Activated T-helper 1 cell treated with Interleukin-2 at 50 U/mL for 16 hours (primary cell): ENCODE results near the gene SYK.
"Not testable (repeated sequence)": the region's sequence is repeated elsewhere in the genome, so short reads cannot be mapped to it uniquely, and the experiment has no call there.

Source experiments
- DNase-seq: peaks from one replicate; pipeline ENCODE4 v3.0.0-alpha.2; 2020; ENCODE audit warnings: low read depth

SYK gene

DNA sequence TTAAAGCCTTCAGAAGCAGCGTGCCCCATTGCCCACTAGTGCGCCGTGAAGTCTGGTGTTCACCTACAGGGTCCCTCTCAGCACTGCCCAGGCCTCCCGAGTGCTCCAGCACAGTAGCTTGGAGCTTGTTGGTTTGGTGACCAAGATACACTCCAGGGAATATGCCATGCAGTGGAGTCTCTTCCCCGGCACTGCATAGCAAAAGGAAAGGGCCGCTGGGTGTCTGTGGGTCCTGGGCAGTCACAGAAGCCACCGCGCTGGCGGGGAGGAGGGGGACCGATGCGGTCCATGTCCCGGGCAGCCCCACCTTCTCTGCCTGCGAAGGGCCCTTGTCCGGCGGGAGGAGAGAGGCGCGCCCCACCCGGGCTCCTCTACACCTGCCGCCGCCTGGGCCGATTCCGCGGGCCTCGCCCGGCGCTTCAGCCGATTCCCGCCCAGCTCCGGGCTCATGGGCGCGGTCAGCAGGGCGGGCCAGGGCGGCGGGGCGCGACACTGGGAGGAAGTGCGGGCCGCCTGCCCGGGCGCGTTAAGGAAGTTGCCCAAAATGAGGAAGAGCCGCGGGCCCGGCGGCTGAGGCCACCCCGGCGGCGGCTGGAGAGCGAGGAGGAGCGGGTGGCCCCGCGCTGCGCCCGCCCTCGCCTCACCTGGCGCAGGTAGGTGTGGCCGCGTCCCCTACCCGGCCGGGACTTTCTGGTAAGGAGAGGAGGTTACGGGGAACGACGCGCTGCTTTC is at the start of gene SYK:
TSS of gene SYK (plus strand) at position 579 of the 732 bp plus-strand sequence. CDS start 42,080 bp downstream, outside the sequence.
- DNase-seq = no peak

DNA sequence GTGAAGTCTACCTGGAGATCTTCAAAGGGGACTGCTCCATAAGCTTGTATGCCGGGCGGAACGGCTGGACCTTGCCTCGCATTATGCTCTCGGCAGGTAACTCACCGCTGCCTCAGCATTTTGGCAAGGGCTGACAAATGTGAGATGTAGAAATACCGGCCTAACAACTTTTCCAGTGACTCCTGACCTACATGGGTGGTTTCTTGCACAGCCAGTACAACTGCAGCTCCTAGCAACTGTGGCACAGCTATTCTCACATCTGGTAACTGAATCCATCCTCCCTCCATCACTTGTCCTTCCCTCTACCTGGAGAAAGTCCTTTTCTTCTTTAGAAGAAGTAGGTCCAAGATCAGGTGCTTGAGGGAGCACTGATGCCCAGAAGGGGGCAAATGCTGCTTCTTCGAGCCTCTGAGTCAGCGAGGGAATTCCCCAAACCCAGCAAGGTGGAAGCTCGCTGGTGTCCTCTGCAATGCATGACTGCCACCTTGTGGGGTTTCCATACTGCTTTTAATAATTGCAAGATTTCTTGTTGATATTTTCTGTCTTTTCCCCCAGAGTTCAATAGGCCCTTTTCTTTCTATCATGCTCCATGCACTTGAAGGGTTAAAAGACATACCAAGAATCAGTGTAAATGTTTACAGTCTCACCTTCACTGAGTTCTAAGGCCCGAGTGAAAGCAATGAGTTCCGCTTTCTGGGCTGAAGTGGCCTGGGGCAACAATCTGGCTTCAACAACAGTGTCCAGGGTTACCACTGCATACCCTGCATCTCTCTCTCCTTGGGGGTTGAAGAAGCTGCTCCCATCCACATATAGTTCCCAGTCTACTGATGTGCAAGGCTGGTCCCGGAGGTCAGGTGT is 45.9 kb upstream of the SYK start:
- DNase-seq = peak; percentile 12

DNA sequence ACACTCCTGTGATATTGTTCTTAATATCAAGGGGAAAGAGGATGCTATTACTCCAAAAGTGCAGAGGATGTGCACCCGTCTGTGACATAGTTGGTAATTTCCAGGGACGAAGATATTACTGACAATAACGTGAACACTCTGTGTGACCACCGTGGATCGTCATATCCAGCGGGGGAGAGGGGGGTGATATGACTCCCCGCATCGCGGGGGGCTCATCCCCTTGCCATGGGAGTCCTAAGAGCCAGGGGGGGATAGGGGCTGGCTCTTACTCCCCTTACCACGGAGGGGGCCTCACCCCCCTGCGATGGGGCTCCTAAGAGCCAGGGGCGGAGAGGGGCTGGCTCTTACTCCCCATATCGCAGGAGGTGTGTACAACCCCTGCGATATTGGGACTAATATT is 41.0 kb upstream of the SYK start:
- not testable (repeated sequence) for DNase-seq

DNA sequence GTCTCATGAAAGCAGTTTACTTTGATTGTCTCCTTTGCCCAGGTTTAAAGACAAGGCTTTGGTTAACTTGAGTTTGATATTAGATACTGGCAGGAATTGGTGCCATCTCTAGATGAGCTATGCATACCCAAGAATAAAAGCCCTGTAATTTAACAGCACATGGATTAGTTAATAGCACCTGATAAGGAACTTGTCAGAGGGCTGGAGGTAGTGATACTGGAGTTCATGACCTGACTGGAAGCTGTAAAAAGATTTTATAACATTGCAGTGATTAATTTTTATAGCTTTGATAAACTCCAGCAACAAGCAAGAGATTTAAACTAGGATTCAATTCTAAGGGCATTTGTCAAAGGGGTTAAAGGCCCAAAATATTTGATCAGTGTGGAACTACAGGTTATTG is 34.9 kb upstream of the SYK start:
- no peak for DNase-seq

DNA sequence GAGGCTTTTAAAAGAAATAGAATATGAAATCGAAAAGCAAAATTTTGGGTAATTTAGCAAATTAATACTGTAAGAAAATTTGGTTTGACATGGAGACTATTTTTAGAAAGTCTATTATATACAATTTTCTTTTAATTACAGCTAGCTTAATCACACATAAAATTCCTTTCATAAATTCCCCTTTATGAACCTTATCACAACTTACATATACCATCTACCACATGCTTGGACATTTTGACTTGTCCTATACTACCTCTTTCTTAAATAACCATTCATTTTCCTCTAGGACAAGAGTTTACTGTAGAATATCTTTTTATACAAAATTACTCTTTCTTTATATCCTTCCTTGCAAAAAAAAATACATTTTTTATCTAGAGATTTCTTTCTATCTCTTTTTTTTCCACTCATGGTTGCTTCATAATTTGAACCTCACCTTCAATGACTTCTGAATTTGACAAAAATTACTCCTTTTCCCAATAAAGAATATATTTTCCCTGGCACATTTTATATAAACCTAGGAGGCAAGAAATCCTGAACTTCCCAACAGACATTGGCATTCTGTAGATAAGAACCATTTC is 34.0 kb upstream of the SYK start:
- DNase-seq = no peak

DNA sequence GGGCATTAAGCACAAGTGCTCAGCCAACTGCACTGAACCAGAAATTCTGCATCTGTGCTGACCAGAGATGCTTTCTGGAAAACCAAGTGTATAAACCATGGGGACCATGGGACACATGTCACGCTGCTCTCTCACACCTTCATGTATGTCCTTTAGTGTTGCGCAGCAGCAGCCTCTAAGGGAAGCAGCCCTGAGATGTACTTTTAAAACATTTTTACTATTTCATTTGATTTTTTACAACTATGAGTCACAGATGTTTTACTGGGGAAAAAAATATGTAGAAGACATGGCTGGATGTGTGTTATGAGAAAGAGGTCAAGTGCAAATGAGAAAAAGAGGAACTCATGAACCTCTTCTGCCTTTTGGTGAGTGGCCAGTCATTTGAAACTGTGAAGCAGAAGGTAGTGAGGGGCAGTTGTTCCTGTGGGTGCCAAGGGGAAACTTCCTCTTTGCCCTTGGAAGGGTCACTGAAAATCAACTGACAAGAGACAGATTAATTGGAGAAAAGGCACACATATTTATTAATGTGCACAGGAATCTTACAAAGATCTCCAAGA is 31.4 kb upstream of the SYK start:
- DNase-seq = no peak

DNA sequence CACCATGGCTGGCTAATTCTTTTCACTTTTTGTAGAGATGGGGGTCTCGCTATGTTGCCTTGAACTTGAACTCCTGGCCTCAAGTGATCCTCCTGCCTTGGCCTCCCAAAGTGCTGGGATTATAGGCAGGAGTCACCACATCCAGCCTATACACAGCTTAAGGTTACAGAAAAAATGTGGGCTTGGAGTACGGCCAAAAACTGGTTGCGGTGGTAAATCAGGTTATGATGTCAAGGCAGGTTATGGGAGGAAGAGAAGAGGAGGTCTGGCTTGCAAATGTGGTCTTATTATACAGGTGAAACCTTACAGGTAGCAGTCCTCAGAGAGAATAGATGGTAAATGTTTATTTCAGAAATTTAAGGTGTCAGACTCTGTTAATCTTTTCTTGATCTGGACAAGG is 30.7 kb upstream of the SYK start:
- no peak for DNase-seq

DNA sequence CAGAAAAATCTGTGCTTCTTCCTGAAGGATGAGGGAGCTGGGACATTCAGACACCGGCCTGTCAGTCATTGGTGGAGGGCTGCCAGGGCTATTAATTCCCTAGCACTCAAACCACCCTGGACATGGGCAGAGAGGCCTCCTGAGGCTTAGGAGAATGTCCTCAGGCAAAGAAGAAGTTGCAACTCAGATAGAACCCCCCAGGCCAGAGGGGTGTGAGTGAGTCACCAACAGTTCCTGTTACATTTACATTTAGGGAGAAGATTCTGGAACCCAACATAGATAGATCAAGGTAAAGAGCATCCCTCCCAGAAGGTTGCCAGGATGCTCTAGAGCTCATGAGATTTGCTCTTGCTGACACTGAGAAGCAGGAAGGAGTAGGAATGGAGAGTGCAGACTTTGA is 29.2 kb upstream of the SYK start:
- DNase-seq = no peak

DNA sequence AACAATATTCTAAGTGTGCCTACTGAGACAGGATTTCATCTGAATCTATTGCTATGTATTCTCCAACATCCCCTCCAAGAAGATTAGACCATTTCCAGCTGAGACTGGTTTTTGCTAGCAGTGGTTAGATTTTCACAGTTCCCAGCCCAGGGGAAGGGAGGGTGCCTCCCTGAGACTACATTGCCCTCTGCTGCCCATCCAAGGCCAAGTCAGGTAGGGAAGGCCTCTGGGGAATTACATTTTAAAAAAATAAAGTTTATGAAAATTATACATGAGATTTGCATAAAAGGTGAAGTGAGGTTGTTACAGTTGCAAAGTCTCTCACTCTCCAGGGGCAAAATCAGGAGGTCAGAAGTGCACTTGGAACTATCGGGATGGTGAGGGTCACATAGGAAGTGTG is 28.0 kb upstream of the SYK start:
- no peak for DNase-seq

DNA sequence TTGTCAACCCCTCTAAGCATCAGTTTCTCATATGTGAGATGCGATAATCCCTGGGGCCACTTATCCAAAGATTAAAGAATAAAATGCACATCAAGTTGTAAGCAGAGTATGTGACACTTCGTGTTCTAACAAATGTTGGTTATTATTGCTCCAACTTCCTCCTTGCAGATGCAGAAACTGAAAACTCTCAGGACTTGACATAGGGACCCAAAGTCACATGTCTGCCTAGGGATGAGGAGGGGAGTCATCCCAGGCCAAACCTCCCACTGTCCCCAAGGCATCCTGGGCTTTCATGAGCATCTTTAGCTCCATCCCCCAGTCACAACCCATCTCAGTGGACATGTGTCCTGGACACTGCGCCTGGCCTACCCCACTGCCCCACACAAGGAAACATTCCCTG is 27.5 kb upstream of the SYK start:
- no peak for DNase-seq

DNA sequence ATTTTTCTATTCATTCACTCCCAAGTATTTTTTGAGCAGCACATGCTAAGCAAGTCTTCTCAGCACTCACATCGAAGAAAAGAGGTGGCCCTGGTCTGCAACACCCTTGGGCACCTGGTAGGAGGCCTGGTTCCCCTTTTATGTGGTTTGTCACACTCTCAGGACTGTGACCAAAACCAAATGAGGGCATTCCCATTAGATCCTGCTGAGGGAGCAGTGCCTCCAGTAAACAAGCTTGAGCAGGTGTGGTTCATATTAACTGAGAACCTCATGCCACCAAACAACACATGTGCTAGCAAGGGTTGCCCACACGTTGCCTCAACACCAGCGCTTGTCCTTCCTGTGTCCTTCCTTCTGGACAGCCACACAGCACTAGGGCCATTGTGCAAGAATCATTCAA is 26.9 kb upstream of the SYK start:
- no peak for DNase-seq

DNA sequence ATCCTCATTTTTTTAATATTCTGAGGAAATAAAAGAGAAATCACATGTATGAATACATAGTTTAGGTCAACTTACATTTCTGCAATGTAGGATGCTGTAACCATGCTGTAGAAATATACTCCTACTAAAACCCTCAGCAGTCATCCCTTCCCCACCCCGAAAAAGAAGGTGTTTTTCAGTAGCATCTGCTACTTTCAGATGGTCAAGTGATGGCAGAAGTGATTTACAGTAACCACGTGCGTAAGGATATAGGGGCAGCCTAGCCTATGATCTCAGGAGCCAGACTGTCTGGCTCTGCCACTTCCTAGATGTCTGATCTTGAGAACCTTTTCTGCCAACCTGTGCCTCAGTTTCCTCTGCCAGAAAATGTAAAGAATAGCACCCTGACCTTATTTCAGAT is 26.0 kb upstream of the SYK start:
- DNase-seq = no peak

DNA sequence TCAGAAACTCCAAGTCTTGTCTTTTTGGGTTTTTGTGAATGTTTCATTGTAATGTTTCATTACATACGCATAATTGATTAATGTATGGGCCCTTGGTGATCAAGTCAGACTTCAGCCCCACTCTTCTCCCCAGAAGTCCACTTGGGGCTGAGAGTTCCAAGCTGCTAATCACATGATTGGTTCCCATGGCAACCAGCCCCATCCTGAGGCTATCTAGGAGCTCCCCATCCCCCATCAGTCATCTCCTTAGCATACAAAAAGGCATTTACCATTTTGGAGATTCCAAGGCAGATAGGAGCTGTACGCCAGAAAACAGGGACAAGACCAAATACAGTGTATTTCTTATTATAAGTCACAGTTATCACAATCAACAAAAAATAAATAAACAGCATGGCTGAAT is 22.9 kb upstream of the SYK start:
- no peak for DNase-seq

DNA sequence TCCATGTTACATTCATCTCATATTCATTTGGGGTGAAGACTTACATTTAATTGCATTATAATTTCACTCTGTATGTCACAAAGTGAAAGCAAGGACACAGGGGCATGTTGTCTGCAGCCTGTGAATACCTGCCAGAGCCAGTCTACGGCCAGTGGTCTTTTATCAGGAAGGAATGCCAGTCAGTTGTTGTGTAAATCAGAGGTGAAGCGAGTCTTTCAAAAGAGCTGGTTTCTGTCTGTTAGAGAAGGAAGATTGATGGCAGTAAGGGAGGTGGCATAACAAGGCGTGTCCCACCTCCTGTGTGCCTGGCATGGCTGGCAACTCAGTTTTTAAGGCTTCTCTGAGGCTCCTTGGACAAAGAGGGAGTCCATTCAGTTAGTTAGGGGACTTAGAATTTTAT is 18.1 kb upstream of the SYK start:
- no peak for DNase-seq

DNA sequence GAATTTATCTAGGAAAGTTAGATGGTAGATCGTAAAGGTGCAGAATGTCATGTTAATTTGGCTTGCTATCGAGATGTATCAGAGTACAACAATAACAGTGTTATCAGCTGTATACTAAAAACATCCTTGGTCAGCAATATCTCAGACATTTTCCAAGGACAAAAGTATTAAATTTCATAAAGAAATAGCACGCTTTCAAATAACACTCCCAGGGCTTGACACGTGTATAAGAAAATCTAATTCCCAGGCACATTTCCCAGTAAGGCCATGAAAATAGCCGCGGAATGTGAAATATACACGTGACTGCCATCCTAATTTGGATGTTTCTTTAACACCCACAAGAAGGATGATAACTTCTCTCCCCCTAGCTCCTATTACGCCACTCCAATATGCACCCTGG is 17.7 kb upstream of the SYK start:
- no peak for DNase-seq

DNA sequence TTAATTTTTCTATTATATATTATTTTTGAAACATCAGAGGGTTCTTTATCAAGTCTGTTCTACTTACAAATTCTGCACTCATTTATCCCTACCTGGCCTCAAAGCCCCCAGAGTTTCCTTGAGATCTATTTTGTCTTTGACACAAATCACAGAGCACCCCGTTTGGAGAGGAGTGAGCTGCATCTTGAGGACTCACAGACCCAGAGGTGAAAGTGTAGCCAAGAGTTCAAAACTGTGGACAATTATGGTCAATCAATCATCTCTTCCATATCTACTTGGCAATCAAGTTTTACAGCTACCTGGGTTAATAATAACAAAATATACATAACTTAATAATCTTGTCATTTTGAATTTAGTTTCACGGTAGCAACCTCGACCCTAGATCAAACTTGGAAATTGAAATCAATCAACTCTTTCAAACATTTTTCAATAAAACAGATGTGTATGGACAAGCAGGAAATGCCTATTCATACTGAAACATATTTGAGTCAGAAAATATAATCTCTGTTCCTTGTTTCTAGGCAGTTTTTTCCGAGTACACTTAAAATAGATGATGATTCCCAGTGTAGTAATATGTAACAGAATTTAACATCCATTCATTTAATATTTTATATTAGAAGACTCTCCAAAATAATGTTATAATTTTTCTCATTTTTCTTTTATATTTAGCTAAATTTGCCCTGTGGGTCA is 13.7 kb upstream of the SYK start:
- DNase-seq = no peak

DNA sequence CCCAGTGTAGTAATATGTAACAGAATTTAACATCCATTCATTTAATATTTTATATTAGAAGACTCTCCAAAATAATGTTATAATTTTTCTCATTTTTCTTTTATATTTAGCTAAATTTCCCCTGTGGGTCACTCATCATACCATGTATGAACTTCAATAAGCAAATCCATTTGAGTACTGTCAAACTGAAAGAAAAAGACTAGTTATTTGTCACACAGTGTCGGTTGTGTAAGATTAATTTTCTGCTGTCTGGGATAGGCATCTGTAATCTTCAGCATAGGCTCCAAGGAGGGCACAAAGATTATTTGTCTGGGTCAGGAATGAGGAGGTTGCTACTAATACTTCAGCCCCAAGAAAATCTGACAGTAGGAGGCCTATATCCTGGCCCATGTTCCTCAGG is 13.1 kb upstream of the SYK start:
- DNase-seq = not testable (repeated sequence)

DNA sequence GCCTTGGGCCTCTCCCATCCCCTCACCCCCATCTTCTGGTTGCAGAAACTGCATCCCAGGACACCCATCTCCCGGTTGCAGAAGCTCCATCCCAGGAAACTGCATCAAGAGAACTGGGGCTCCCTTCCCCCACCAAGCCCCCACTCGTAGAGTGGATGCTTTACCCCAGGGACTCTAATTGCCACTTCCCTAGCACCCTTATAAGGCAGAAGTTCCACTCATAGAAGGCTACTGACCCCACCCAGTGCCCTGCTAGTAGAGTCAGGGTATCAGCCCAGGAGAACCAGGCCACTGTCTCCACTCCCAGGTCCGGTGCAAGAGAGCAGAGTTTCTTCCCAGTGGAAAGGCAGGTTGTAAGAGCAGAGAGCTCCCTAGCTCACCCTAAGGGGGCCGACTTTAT is 12.2 kb upstream of the SYK start:
- DNase-seq = no peak

DNA sequence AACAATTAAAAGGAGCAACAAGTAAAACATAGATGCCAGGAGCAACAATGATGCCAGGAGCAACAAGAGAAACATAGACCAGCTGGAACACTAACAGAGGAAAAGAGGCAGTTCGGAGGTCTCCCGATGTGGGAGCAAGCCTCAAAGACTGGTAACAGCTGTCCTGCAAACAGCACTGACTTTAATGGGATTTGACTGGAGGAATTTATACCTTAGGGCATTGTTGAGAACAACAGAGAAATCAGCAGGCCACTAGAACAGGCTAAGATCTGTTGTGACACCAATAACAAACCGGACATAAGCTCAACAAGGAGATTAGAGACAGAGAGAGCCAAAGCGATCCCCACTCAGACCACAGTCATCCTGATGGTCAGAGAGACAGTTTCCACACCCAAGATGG is 11.8 kb upstream of the SYK start:
- no peak for DNase-seq

DNA sequence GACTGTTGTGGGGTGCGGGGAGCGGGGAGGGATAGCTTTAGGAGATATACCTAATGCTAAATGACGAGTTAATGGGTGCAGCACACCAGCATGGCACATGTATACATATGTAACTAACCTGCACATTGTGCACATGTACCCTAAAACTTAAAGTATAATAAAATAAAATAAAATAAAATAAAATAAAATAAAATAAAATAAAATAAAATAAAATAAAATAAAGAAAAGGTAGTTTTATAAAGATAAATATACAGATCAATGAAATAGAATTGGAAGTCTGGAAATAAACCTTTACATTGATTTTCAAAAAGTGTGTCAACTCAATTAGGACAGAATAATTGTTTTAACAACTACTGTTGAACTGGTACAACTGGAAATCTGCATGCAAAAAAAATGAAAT is 8.6 kb upstream of the SYK start:
- DNase-seq = not testable (repeated sequence)

DNA sequence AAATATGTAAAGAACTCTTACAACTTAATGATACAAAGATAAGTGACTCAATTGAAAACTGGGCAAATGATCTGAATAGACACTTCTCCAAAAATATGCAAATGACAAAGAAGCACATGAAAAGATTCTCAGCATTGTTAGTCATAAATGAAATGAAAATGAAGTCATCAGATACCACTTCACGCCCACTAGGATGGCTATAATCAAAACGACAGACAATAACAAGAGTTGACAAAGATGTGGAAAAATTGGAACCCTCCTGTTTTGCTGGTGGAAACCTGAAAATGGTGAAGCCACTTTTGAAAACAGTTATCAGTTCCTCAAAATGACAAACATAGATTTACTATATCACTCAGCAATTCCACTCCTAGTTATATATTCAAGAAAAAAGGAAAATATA is 7.9 kb upstream of the SYK start:
- DNase-seq = no peak

DNA sequence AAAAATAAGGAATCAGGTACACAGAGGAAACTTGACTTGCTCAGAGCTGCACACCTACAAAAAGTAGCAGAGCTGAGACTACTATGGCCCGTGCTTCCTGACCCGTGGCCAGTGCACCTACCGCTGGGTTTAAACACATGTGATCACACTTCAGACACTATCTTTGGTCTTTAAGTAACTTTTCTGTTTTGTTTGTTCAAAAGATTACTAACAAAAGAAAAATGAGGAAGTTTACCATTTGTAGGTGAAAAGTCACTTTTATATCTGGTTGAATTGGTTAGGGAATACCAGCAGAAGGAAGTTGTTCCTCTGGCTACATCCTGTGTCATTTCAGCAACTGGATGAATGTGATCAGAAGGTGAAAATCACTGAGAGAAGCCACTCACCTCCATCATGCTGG is 6.5 kb upstream of the SYK start:
- DNase-seq = no peak
